Neural crest cell (in vitro differentiated cells): ENCODE data around the gene DCAF11. TPM values are rescaled to one million over a fixed set of nuclear protein-coding genes. Genes with fewer than 3 reads are reported as not detected.

ENCODE experiments used
- DNase-seq: peaks from one replicate; pipeline ENCODE4 v3.0.0; 2021; ENCODE audit warnings: low read depth, mixed read lengths, low spot score
- H3K27ac Mint-ChIP-seq: one replicate; pipeline ENCODE4 v1.8.0; 2021; ENCODE audit warnings: mild to moderate bottlenecking, mixed read lengths; ENCODE audit not compliant: unreplicated experiment
- H3K27me3 Mint-ChIP-seq: 2 replicates; pipeline ENCODE4 v1.8.0; 2021; ENCODE audit warnings: low read depth, mild to moderate bottlenecking, mixed read lengths
- H3K36me3 Mint-ChIP-seq: 2 replicates; pipeline ENCODE4 v1.8.0; 2021; ENCODE audit warnings: low read depth, mild to moderate bottlenecking, mixed read lengths
- H3K4me1 Mint-ChIP-seq: 2 replicates; pipeline ENCODE4 v1.8.0; 2021; ENCODE audit warnings: mixed read lengths
- H3K4me3 Mint-ChIP-seq: one replicate; pipeline ENCODE4 v1.8.0; 2021; ENCODE audit warnings: mild to moderate bottlenecking, mixed read lengths
- H3K9me3 Mint-ChIP-seq: 2 replicates; pipeline ENCODE4 v1.8.0; 2021; ENCODE audit warnings: mixed read lengths
- CTCF ChIP-seq: fragments of 200-600 bp; sonication (generic); conservative IDR thresholded peaks from 2 replicates; pipeline ENCODE4 v1.5.0; 2021; ENCODE audit warnings: antibody characterized with exemption, mild to moderate bottlenecking
- total RNA-seq: library from RNA; stranded (reverse); gene quantifications from 2 replicates; pipeline ENCODE4 v1.2.1, GENCODE V29; 2021

DCAF11 gene
- total RNA-seq, 1 donor from 2014 or later: 53.9 TPM

DNA sequence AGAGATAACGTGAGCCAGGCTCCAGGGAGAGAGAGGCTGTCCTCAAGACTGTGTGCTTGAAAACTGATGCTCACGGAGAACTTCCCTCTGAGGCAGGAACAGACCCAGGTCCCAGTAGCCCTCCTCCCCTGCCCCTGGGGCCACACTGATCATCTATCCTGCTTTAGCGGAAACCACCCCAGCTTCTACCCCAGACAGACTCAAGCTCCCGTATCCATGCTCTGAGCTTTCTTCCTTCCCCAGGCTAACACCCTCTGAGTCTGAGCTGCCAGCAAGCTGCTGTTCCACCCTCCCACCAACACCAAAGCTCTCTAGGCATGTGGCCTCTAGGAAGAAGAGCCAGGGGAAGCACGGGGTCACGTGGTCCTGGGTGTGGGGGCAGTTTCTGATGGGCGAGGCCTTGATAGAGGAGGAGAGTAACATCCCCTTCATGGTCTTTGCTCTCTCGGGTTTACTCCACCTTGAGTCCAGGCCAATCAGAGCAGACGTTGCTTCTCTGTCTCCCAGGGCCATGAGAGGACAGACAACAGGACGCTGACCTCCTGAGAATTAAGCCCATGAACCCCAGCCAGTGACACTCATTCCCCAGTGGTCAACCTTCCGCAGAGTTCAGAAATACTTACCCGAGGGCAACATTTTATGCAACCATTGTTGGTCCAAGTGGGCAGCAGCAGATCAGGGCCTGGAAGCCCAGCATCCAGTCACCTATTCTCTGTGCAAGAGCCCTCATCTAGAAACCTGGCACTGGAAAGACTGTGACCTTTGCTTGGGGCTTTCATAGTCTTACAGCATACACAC is 19.1 kb upstream of the DCAF11 start:
- peak overlapping the region; percentile 94 for H3K4me3 Mint-ChIP-seq
- peaks cover 30% of the 10 kb centered on the region for H3K4me1 Mint-ChIP-seq
- no peaks in the 10 kb centered on the region for H3K36me3 Mint-ChIP-seq
- H3K9me3 Mint-ChIP-seq: no peaks in the 10 kb centered on the region
- TF ChIP-seq CTCF: no peak
- H3K27ac Mint-ChIP-seq: peak overlapping the region; percentile 86
- no peaks in the 10 kb centered on the region for H3K27me3 Mint-ChIP-seq
- no peak for DNase-seq

DNA sequence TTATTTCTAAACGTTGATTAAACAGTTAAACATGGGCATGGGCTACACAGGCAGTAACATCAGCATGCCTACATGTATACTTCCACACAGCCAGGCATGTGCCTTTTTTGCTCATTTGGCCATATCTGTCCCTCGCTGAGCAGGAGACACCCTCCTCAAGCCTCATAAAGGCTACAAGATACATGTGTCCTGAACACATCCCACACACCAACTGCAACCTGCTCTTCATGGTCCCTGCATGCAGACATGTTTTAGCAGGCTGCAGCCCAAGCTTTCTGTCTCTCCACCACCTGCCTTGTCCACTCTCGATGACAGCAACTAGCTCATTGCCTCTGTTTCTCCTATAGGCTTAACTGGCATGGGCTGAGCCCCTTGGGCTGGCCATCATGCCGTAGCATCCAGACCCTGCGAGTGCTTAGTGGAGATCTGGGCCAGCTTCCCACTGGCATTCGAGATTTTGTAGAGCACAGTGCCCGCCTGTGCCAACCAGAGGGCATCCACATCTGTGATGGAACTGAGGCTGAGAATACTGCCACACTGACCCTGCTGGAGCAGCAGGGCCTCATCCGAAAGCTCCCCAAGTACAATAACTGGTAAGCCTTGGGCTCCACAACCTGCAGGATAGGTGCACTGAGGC is 17.9 kb upstream of the DCAF11 start:
- H3K27me3 Mint-ChIP-seq: no peaks in the 10 kb centered on the region
- H3K36me3 Mint-ChIP-seq: no peaks in the 10 kb centered on the region
- H3K4me3 Mint-ChIP-seq: peak overlapping the region; percentile 71
- no peak for TF ChIP-seq CTCF
- no peak for DNase-seq
- H3K27ac Mint-ChIP-seq: no peak overlapping the region
- no peaks in the 10 kb centered on the region for H3K9me3 Mint-ChIP-seq
- peaks cover 27% of the 10 kb centered on the region for H3K4me1 Mint-ChIP-seq

- DNase-seq: no peak
- peaks cover 19% of the 10 kb centered on the region for H3K4me1 Mint-ChIP-seq
- H3K9me3 Mint-ChIP-seq: no peaks in the 10 kb centered on the region
- H3K36me3 Mint-ChIP-seq: no peaks in the 10 kb centered on the region
- H3K27ac Mint-ChIP-seq: no peak overlapping the region
- TF ChIP-seq CTCF: no peak
- no peaks in the 10 kb centered on the region for H3K27me3 Mint-ChIP-seq
- no peak overlapping the region for H3K4me3 Mint-ChIP-seq
These were observed 16.2 kb upstream of the DCAF11 start for GRCh38 chr14:24098229-24098926.

DNA sequence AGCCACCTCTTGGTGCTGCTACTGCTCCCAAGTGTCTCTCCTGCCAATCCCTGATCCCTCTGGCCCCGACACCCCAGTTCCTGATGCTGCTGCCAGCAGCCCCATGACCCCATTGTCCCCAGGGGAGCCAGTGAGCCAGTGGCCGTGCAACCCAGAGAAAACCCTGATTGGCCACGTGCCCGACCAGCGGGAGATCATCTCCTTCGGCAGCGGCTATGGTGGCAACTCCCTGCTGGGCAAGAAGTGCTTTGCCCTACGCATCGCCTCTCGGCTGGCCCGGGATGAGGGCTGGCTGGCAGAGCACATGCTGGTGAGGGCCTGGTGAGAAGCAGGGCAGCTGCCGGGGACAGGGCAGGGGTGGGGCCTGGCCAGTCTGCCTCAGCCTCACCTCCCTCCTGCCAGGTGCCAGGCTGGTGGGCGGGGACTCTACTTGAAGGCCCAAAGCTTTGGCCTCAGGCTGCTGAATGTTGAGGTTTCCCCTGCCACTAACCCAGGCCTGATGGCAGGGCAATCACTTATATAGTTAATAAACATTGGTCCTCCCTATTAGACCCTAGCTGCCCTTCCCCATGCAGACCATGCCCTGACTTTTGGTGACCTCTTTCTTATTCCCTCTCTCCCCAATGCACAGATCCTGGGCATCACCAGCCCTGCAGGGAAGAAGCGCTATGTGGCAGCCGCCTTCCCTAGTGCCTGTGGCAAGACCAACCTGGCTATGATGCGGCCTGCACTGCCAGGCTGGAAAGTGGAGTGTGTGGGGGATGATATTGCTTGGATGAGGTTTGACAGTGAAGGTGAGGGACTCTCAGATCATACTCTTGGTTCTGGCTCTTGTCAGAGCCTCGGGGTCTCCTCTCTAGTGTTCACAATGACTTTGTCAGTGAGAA is 15.4 kb upstream of the DCAF11 start:
- no peaks in the 10 kb centered on the region for H3K9me3 Mint-ChIP-seq
- no peaks in the 10 kb centered on the region for H3K27me3 Mint-ChIP-seq
- no peak overlapping the region for H3K4me3 Mint-ChIP-seq
- no peak overlapping the region for H3K27ac Mint-ChIP-seq
- no peak for DNase-seq
- H3K36me3 Mint-ChIP-seq: peaks cover 3% of the 10 kb centered on the region
- no peak for TF ChIP-seq CTCF
- peaks cover 15% of the 10 kb centered on the region for H3K4me1 Mint-ChIP-seq
